ENCODE results near the gene CD248.
"Not testable (repeated sequence)": the region's sequence is repeated elsewhere in the genome, so short reads cannot be mapped to it uniquely, and the experiment has no call there.

The CD248 gene

DNA sequence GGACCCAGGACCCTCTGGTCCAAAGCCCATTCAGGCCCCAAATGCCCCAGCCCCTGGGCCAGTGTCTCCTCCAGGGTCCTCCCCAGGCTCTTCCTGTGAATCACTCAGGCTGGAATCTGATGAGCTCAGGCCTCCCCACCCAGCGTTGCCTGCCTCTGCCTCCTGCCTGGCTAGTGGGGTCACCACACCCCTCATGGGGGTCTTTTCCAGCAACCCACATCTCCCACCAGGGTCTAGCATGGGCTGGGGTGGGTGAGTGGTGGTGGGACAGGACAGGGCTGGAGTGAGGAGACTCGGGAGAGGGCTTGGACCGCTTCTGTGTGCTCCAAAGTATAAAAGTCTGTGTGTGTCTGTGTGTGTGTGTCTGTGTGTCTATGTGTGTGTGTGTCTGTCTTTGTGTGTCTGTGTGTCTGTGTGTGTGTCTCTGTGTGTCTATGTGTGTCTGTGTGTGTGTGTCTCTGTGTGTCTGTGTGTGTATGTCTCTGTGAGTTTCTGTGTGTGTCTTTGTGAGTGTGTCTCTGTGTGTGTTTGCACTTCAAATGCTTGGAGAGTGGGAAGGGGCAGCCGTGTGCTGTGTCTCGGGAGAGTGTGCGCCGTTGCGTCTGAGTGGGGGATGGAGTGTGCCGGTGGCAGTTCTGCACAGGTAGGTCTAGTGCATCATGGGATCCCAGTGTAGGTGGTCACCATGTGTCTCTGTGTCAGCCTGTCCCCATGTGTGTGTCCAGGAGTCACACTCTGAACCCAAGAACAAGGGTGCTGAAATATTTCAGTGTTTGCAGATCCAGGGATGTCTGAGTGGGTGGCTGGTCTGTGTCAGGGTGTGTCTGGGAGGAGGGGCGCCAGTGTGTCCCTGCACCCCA lies 10.6 kb upstream of the CD248 start:
- DNase-seq, result peak; percentile 86

DNA sequence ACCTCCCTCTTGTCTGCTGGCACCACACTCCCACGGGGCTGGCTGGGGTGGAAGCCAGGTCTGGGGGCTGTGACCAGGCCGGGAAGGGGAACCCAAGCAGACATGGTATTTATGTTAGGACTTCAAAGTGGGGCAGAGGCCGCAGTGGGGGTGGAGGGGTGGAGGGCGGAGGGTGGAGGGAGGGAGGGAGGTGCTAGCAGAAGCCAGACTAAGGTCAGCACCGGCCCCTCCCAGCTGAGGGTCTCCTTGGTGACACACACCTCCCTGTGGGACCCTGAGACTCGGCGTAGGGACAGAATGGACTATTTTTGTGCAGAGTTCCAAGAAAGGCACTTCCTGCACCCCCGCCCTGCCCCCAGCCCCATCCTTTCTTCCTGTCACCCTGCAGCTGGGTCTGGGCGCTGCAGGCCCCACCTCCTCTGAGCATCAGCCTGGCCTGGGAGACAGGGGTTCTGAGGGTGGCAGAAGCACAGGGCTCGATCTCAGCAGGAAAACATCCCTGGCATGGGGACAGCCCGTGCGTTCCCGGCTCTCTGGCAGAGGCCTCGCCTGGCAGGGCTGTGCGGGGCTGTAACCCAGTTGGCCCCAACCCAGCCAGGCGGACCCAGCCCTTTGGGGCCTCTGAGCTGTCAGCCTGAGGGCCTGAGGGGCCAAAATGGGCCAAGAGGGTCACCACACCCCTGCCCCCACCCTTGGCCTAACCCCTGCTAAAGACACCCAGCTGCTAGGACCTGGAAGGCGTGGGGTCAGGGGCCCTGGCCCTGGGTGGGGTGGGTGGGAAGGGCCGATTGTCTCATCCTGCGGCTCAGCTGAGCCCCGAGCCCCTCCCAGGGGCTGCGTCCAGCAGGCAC lies 9.6 kb upstream of the CD248 start:
- peak; percentile 88 for DNase-seq

DNA sequence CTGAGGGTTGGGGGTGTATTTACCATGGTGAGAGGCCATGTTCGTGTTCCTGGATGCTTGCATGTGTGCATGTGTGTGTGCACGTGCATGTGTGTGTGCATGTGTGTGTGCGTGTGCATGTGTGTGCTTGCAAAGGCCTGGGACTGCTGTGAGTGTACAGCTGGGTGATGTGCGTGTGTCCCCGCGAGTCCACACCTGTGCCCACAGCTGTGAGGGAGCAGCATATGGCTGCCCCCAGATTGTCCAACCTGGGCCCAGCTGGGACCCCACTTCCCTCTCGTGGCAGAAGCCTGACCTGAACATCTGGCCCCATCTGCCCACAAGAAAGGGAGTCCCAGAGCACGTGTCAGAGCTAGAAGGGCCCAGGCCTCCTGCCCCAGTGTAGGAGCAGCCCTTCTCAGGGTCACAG lies 8.4 kb upstream of the CD248 start:
- no peak for DNase-seq

DNA sequence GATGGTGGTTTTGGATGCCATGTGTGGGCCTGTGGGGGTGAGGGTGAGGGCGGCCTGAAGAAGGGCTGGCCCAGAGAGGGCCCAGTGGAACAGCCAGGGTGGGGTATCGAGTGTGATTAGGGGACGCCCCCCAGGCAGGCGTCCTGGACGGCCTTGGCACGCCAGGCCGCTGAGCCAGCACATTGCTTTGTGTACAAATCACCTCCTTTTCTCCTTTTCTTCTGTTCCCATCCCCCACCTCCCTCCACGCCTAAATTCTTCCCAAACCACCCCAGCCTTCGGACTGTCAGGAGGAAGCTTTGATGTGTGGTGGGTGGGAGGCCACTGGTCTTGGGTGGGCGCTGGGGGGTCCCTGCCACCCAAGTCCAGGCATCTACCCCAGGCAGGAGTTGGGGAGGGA lies 7.8 kb upstream of the CD248 start:
- peak; percentile 74 for DNase-seq

DNA sequence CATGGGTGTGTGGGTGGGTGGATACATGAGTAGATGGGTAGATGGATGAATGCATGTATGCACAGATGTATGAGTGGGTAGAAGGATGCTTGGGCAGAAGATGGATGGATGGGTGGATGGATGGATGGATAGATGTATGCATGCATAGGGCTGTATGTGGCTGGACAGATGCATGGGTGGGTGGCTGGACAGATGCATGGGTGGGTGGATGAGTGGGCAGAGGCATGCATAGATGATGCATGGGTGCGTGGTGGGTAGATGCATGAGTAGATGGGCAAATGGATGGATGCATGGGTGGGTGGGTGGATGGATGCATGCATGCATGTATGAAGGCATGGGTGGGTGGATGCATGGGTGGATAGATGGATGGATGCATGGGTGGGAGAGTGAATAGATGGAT lies 6.8 kb upstream of the CD248 start:
- no peak for DNase-seq

DNA sequence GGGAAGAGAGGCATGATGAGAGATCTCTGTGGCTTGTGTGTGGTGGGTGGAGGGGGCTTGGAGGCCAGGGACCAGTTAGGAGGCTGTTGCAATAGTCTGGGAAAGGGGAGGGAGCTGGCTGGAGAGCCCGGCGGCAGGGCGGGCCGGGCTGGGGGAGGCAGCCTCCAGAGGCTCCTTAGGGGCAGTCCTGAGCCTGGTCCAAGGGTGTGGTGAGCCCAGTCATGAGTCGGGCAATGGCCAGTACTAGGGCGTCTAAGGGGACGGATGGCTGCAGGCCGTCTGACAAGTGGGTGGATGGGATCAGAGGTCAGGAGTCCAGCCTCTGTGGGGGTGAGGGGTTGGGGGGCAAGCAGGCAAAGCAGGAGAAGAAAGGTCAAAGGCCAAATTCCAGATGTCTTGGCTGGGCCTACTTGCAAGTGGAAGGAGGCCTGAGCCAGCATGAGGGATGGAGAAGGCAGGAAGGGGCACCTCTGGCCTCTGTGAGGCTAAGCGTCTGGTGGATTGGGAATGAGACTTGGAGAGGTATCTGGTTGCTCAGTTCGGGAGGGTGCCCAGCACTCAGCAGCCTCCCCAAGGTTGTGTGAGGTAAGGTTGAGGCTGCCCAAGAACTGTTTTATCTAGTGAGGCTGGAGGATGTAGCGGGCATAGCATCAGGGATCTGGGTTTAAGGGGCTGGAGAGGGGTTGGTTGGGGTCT lies 6.0 kb upstream of the CD248 start:
- DNase-seq, result no peak

DNA sequence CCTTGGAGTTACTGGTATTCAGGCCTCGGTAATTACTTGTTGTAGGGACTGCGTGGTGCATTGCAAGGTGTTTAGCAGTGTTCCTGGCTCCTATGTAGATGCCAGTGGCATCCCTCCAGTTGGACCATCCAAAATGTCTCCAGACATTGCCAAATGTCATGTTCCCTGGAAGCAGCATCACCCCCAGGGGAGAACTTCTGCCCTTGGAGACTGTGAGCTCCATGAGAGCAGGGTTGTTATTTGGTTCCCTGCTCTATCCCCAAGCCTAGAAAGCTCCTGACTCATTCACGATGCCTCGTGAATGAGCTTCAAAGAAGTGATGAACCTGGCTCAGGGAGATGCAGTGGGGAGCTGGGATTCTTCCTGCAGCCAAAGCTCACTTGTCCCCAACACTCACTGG lies 4.8 kb upstream of the CD248 start:
- DNase-seq, result no peak

DNA sequence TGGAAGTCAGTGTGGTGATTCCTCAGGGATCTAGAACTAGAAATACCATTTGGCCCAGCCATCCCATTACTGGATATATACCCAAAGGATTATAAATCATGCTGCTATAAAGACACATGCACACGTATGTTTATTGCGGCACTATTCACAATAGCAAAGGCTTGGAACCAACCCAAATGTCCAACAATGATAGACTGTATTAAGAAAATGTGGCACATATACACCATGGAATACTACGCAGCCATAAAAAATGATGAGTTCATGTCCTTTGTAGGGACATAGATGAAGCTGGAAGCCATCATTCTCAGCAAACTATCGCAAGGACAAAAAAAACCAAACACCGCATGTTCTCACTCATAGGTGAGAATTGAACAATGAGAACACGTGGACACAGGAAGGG lies 3.9 kb upstream of the CD248 start:
- DNase-seq, result not testable (repeated sequence)

DNA sequence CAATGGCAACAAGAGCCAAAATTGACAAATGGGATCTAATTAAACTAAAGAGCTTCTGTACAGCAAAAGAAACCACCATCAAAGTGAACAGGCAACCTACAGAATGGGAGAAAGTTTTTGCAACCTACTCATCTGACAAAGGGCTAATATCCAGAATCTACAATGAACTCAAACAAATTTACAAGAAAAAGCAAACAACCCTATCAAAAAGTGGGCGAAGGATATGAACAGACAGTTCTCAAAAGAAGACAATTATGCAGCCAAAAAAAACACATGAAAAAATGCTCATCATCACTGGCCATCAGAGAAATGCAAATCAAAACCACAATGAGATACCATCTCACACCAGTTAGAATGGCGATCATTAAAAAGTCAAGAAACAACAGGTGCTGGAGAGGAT lies 3.4 kb upstream of the CD248 start:
- not testable (repeated sequence) for DNase-seq

DNA sequence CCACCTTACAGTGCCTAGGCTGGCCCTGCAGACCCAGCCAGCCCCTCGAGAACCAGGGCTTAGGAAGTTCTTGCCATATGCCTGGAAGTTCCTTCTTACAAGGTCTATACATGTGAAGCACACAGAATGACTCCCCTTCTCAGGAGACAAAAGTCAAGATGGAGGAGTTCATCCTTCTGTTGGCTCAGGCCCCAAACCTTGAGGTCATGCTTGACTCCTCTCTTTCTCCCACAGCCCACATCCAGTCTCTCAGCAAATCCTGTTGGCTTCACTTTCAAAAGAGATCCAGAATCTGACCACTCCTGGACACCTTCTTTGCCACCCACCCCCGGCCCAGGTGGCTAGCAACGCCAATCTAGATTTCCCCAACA lies 1.7 kb upstream of the CD248 start:
- no peak for DNase-seq

DNA sequence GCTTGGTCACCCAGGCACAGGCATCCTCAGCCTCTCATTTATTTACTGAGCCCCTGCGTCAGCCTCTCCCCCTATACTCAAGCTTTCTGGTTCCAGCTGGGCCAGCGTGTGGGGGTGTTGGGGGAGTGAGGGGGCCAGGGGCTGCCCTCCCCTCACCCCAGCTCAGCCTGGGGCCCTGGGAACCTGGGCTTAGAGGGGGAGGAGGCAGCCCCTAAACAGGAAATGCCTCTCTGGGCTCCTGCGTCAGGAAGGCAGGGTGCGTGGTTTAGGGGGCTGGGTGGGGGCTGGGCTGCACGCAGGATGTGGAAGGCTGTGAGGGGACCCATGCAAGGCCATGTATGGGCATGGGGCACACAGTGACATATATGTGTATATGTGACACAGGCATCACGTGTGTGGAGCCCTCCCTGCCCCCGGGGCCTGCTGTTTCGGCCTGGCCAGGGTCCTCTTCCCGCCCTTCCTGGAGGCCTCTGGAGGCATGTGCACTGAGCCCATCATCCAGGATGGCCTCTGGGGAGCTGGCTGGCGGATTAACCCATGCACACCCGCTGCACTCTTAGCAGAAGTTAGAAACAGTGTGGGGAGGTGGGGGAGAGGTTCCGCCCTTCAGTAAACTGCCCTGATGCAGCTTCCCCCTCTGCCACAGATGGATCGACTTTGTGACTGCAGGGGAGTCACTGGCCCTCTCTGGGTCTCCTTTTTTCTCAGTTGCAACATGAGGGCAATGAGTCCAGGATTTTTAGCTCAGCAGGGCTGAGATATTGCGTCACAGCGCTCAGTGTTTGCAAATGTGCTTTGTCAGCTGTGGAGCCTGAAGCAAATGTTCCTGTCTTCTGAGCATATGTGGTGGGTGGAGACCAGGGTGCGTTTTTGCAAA lies 1.1 kb upstream of the CD248 start:
- DNase-seq, result peak; percentile 78

DNA sequence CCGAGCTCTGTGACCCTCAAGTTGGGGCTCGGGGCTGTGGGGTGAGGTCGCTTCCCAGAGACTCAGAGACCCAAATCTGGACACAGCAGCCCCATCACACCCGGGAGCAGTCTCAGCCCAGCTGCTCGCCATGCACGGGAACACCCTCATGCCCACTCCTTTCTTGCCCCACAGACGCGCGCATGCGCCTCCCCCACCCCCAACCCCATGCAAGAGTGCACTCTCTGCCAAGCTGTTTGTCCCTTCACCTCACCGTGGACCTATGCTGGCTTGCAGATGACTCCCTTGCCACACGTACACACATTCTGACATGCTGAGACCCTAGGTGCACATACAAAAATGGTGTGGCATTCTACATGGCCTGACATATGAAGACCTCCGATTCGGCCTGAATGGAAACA lies 478 bp upstream of the CD248 start:
- peak; percentile 64 for DNase-seq

DNA sequence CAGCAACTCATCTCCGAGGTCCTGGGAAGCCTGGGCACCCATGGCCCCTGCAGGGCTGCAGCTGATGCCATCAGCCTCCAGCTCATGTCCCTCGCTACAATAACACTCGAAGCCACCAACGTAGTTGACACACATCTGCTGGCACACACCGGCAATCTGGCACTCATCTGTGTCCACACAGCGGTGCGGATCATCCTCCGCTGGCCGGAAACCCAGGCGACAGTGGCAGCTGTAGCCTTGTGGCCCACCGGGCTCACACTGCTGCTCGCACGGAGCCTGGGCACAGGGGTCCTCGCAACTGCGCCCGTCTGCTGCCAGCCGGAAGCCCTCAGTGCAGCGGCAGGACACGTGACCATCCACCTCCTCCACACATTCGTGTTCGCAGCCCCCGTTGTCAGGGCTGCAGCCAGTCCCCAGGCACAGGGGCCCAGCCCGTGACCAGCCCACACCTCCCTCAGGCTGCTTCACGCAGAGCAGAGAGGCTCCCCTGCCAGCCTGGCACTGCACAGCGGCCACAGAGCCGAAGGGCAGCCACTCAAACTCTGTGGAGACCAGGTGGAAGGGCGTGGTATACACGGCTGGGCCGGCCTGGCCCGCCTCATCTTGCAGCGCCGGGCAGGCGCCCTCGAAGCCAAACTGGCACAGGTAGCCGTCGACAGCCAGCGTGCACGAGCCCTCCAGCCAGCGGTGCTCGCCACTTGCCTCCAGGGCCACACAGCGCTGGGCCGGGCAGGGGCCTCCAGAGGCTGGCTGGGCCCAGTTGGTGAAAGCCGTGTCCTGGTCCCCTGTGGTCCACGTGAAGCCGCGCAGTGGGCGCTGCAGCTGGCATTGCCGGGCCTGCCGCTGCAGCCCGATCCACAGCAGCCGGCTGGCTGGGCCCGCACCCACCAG lies 678 bp downstream of the CD248 start:
- DNase-seq, result peak; percentile 27

DNA sequence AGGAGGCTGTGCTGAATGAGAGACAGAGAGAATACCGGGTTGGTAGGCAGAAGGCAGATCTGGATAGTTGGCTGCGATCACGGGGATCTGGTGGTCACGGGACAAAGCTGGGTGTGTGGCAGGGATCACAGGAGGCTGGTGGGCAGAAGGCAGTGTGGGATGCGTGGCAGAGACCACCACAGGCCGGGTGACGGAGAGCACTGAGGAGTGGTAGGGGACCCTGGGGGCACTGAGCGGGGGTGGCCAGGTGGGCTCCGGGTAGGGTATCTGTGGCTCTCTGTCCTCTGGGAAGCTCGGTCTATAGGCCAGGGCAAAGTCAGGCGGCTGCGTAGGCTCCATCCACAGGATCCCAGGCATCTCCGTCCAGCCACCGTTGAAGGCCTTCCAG lies 1.4 kb downstream of the CD248 start:
- no peak for DNase-seq

DNA sequence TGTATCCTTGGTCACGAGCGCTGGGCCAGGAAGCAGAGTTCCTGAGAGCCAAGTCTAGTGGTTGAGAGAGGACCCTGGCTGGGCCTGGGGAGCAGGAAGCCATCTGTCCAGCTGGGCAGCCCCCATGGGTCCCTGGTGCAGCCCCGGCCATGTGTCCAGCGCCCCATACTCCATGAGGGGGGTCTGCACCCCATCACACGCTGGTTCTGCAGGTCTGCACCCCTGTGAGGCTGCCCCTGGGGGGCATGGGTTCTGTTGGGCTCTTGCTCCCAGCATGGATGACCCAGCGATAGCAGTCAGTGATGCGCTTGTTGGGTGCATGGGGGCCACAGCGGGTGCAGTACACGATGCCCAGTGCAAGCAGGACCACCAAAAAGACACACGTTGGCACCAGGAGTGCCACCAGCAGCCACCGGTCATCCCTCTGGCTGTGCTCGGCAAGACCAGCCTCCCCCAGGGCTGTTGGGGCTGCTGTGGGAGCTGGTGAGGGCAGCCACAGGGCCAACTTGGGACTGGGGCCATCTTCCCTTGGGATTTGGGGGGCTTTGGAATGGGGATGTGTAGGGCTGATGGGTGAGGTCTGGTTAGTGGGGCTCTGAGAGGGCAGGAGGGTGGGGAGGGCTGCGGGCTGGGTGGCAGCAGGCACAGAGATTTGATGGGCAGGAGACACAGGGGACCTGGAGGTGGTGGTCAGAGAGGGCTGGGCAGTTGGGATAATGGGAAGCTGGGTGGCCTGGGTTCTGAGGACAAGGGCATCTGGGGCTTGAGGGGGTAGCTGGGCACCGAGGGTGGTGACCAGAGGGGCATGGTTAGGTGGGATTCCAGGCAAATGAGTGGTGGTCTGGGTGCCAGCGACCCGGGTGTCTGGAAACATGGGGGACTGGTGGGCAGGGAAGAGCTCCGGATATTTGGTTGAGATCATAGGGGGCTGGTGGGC lies 2.0 kb downstream of the CD248 start:
- no peak for DNase-seq

DNA sequence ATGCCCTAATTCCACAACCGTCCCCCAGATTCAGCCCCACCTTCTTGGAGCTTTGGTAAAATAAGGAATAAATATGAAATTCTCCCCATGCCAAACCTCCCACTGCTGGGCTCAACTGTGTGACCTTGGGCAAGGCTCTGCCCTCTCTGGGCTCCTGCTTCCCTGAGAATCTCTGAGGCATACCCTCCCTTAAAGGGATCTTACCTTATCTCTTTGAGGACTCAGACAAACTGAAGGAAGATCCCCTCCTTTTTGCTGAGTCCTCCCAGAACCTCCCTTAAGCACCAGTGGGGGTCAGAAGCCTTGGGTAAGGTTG lies 2.7 kb downstream of the CD248 start:
- DNase-seq, result no peak

DNA sequence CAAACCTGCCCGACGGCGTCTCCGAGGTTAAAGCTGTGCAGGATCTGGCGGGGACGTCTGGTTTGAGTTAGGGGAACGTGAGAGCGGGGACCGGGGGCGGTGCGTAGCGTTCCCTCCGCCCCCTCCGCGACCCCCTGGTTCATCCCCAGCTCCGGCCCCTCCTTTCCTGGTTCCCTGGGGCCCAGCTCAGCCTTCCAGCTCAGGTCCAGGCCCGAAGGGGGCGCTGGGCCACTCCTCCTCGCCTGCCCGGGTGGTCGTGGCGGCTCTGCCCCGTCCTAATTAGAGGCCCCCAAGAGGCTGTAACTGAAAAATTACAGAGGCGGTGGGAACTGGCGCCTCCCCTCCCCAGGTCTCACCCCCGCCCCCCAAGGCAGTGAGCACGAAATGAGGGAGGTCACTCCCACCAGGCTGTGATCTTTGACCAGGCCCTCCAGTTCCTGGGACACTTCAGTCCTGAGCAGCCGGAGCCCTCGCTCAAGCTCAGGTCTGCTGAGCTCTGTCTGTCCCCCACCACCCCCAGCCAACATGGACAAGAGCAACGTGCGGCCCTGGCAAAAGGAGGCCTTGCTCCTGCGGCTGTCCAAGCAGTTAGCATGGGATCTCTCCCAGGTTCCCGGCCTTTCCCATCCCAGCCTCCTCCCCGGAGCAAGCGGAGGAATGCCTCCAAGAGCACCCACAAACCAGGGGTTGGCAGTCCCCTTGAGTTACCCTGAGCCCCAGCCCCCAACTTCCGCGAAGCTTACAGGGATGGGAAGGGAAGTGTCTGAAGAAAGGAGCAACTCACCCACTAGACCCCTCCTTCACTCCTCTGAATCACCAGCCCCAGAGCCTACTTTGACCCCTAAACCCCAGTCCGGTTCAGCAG lies 3.3 kb downstream of the CD248 start:
- peak; percentile 59 for DNase-seq

DNA sequence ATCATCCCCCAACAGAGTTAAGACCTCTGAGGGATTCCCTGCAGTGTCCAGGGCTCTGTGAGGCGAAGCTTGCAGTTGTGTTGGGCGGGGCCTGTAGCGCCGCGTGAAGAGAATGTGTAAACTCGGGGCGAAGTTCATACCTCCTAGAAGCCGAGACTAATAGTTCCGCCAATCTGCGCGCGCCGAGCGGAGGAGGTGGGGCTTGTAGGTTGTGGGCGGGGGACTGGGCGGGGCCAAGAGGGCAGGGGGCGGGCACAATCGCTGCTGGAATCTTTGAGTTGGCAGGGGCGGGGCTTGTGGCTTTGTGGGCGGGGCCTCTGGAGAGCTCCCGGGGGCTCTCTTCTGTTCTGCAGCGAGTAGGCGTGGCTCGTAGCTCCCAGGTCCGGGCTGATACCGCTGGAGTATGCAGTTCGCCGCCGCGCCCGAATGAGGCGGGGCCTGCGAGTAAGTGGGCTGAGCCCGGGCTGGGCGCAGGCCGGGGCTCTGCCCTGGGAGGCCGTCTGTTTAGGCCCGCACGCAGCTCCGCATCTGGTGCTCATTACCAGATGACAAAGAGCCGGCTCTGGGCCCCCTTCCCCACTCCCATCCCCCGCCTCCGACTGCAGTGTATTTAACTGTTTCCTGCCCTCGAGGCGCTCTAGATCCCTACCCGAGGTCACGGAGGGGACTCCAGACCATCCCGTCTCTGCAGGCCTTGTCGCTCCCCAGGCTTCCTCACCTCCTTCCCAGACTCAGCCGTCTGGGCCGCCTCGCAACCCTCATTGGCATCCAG lies 4.1 kb downstream of the CD248 start:
- peak; percentile 100 for DNase-seq
